Stimulated activated CD8-positive, alpha-beta memory T cell treated with anti-CD3 and anti-CD28 coated beads, Interleukin-15, amount 100 ng/mL, for 4 hours (primary cell): ENCODE results near the gene CHRNB4.
"Not testable (repeated sequence)": the region's sequence is repeated elsewhere in the genome, so short reads cannot be mapped to it uniquely, and the experiment has no call there.

Source experiments
- DNase-seq, 2 donors: peaks; one replicate each; pipeline ENCODE4 v3.0.0-alpha.2; 2020; ENCODE audit warnings: low read depth in 2 of 2

CHRNB4 gene

GRCh38 chr15:78616506-78616905 is 24.5 kb downstream of the CHRNB4 start:
- no peak for DNase-seq

- no peak for DNase-seq
Observed at GRCh38 chr15:78615151-78615589, 25.8 kb downstream of the CHRNB4 start.

GRCh38 chr15:78614021-78614420 is 27.0 kb downstream of the CHRNB4 start:
- no peak for DNase-seq

- not testable (repeated sequence) for DNase-seq
Observed at GRCh38 chr15:78609551-78609950, 31.5 kb downstream of the CHRNB4 start.

- DNase-seq = no peak
Observed at GRCh38 chr15:78605680-78606079, 35.3 kb downstream of the CHRNB4 start.

GRCh38 chr15:78605201-78605600 is 35.8 kb downstream of the CHRNB4 start:
- DNase-seq = no peak

GRCh38 chr15:78604420-78604819 is 36.6 kb downstream of the CHRNB4 start:
- DNase-seq = no peak

- no peak for DNase-seq
Observed at GRCh38 chr15:78603467-78603866, 37.5 kb downstream of the CHRNB4 start.

- no peak for DNase-seq
Observed at GRCh38 chr15:78599189-78599588, 41.8 kb downstream of the CHRNB4 start.

GRCh38 chr15:78598348-78598747 is 42.7 kb downstream of the CHRNB4 start:
- DNase-seq = no peak

GRCh38 chr15:78597583-78597982 is 43.4 kb downstream of the CHRNB4 start:
- DNase-seq = no peak

GRCh38 chr15:78574944-78575343 is 66.1 kb downstream of the CHRNB4 start:
- no peak for DNase-seq
